Tibial nerve (tissue), 4 donors: ENCODE data around the gene ATG12. TPM values are rescaled to one million over a fixed set of nuclear protein-coding genes. Genes with fewer than 3 reads are reported as not detected.
A peak's percentile ranks its signal among the peaks of the same experiment; 100 is the strongest.
"Not testable (repeated sequence)": the region's sequence is repeated elsewhere in the genome, so short reads cannot be mapped to it uniquely, and the experiment has no call there.

Experiments used
- DNase-seq, 2 donors: peaks; one replicate each; pipeline ENCODE4 v3.0.0-alpha.2; 2019; ENCODE audit warnings: low spot score in 2 of 2
- H3K27ac ChIP-seq, 4 donors: fragments of 200-600 bp; sonication (generic) in 3 of 4; one replicate each; pipeline ENCODE4 v1.5.1; 2017 to 2019; ENCODE audit warnings: mild to moderate bottlenecking in 1 of 4
- H3K27me3 ChIP-seq, 2 donors: fragments of 200-600 bp; sonication (generic) in 1 of 2; one replicate each; pipeline versions ENCODE4 v1.5.1 to v1.6.0; 2017 to 2019
- H3K36me3 ChIP-seq, 3 donors: fragments of 200-600 bp; sonication (generic); one replicate each; pipeline ENCODE4 v1.5.1; 2018 to 2019
- H3K4me1 ChIP-seq, 4 donors: fragments of 200-600 bp; sonication (generic) in 3 of 4; one replicate each; pipeline ENCODE4 v1.5.1; 2017 to 2019
- H3K4me3 ChIP-seq, 4 donors: fragments of 200-600 bp; sonication (generic) in 3 of 4; one replicate each; pipeline ENCODE4 v1.5.1; 2017 to 2019; ENCODE audit warnings: mild to moderate bottlenecking in 1 of 4, moderate library complexity in 1 of 4
- H3K9me3 ChIP-seq, 4 donors: fragments of 200-600 bp; sonication (generic) in 3 of 4; one replicate each; pipeline ENCODE4 v1.5.1; 2017 to 2019
- EP300 ChIP-seq, 2 donors: sonication (generic); formaldehyde crosslinking; IDR thresholded peaks; one replicate each; pipeline ENCODE4 v1.6.1; 2017; ENCODE audit warnings: antibody characterized with exemption in 2 of 2, mild to moderate bottlenecking in 1 of 2
- POLR2A ChIP-seq, 2 donors: fragments of 450-650 bp; IDR thresholded peaks; one replicate each; pipeline ENCODE4 v1.6.1; 2017; ENCODE audit warnings: antibody characterized with exemption in 2 of 2, mild to moderate bottlenecking in 2 of 2, moderate library complexity in 2 of 2
- WGBS, 2 donors: methylation state at CpG; one replicate each; pipeline ENCODE4 v1.1.5; 2018; 5-methylcytosine and 5-hydroxymethylcytosine counted together
- total RNA-seq, 4 donors: library from RNA; depleted of rRNA; stranded (reverse); fragments of >200 nt; gene quantifications; one replicate each; pipeline ENCODE4 v1.1.0, GENCODE V29; 2016
- TF ChIP-seq, protein P1 (sequence below), 5 experiments: fragments of 200-600 bp in 3 of 5; fragments of 450-650 bp in 2 of 5; sonication (generic) in 3 of 5; IDR thresholded peaks; one replicate each; pipeline ENCODE4 v1.5.1; 2016 to 2019; ENCODE audit warnings: antibody characterized with exemption in 5 of 5, mild to moderate bottlenecking in 3 of 5, moderate library complexity in 2 of 5

The ATG12 gene
- total RNA-seq, 4 donors from 2014 or later = 36.0 to 68.1 (median 49.7) TPM

DNA sequence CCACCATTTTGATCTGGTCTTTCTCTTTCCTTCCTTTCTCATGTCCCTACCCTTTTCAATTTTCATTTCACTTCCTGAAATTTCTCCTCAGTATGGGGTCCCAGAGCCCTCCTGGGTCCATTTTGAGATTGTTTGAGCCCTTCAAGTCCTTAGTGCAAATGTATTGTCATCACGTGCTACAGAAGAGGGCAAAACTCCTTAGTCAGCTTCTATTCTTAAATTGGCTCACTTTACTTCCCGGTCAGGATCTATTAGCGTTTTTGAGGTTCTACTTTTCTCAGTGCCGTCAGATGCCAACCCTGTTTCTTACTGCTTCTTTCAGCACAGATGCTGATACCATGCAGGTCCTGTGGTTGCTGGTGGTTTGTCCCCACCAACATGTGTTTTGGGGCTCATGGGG lies 5.9 kb downstream of the ATG12 start:
- Histone ChIP-seq H3K4me3 (no peak overlapping the region), H3K4me1 (peaks cover 0 to 43% (median 20%) of the 10 kb centered on the region in 4 donors), H3K36me3 (peaks cover 0 to 49% (median 2%) of the 10 kb centered on the region in 3 donors), H3K27me3 (no peaks in the 10 kb centered on the region), H3K27ac (no peak overlapping the region), H3K9me3 (no peaks in the 10 kb centered on the region)
- TF ChIP-seq EP300 (IDR thresholded peaks at IDR 0.05) (no peak), POLR2A (IDR thresholded peaks at IDR 0.05) (no peak)
- TF ChIP-seq, protein P1, sequence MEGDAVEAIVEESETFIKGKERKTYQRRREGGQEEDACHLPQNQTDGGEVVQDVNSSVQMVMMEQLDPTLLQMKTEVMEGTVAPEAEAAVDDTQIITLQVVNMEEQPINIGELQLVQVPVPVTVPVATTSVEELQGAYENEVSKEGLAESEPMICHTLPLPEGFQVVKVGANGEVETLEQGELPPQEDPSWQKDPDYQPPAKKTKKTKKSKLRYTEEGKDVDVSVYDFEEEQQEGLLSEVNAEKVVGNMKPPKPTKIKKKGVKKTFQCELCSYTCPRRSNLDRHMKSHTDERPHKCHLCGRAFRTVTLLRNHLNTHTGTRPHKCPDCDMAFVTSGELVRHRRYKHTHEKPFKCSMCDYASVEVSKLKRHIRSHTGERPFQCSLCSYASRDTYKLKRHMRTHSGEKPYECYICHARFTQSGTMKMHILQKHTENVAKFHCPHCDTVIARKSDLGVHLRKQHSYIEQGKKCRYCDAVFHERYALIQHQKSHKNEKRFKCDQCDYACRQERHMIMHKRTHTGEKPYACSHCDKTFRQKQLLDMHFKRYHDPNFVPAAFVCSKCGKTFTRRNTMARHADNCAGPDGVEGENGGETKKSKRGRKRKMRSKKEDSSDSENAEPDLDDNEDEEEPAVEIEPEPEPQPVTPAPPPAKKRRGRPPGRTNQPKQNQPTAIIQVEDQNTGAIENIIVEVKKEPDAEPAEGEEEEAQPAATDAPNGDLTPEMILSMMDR (IDR thresholded peaks at IDR 0.05) = no peak
- DNase-seq = no peak
- WGBS, 2 donors = 77 to 90% methylated on average over 4 of the region's 4 CpGs

DNA sequence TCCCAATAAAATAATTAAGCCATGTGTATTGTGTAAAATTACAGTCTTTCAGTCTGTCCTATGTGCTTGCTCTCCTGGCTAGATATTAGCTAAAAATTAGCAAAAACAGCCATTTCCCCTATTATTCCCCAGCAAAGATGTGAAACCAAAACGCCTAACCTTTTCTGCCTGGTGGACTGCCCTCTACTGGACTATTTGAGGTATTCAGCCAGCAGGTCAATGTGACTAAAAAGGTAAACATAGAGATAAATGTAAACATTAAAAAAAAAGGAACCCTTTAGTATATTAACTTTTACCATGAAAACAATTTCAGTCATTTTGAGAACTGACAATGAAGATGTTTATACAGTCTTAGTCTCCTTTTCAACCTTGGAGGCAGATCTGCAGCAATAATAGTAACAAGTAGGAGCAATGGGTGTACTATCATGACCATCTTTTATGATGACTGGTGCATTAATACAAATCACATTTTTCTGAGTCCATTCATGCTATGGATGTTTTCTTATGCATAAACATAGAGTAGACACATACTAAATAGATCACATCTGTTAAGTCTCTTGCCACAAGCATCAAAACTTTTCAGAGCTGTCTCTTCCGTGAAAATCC lies 10.1 kb downstream of the ATG12 start:
- TF ChIP-seq, protein P1 (IDR thresholded peaks at IDR 0.05) = peak; percentile 59 to 69 (median 68)
- no peak for TF ChIP-seq EP300 (IDR thresholded peaks at IDR 0.05)
- Histone ChIP-seq H3K27ac (no peak overlapping the region), H3K36me3 (peaks cover 0 to 80% (median under 1%) of the 10 kb centered on the region in 3 donors), H3K27me3 (no peaks in the 10 kb centered on the region), H3K4me1 (peaks cover 0 to under 1% (median 0%) of the 10 kb centered on the region in 4 donors), H3K4me3 (no peak overlapping the region), H3K9me3 (no peaks in the 10 kb centered on the region)
- no peak for DNase-seq
- WGBS, 2 donors = 48 to 52% methylated on average over 2 of the region's 2 CpGs

DNA sequence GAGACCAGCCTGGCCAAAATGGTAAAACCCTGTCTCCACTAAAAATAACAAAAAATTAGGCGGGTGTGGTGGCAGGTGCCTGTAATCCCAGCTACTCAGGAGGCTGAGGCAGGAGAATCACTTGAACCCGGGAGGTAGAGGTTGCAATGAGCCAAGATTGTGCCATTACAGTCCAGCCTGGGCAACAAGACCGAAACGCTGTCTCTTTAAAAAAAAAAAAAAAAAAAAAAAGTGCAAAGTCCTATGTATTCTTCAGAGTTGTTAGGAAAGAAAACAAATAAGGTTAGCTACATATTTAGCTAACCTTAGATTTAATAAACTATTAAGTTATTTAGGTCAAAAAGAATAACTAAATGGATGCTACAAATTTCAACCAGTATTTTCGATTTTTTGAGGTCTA lies 11.5 kb downstream of the ATG12 start:
- Histone ChIP-seq H3K27ac (no peak overlapping the region), H3K4me1 (no peaks in the 10 kb centered on the region), H3K27me3 (no peaks in the 10 kb centered on the region), H3K9me3 (peaks cover 0 to under 1% (median 0%) of the 10 kb centered on the region in 4 donors), H3K36me3 (peaks cover 0 to 67% (median 0%) of the 10 kb centered on the region in 3 donors), H3K4me3 (no peak overlapping the region)
- DNase-seq = no peak
- TF ChIP-seq EP300 (IDR thresholded peaks at IDR 0.05) (no peak), POLR2A (IDR thresholded peaks at IDR 0.05) (no peak)
- TF ChIP-seq, protein P1 (IDR thresholded peaks at IDR 0.05) = no peak
- WGBS, 2 donors = 92 to 95% methylated on average over 5 of the region's 5 CpGs

DNA sequence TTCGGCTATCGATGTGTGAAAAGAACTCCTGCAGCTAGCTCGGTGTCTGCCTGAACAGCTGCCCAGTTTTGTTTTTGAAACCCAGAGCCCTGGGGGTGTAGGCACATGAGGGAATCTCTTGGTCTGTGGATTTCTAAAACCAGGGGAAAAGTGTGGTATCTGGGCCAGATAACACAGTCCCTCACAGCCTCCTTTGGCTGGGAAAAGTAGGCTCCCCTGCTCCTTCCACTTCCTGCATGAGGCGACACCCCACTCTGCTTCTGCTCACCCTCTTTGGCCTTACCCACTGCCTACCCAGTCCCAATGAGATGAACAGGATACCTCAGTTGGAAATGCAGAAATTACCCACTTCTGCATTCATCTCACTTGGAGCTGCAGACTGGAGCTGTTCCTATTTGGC lies 15.4 kb downstream of the ATG12 start:
- H3K4me1 ChIP-seq = no peaks in the 10 kb centered on the region
- no peak overlapping the region for H3K4me3 ChIP-seq
- H3K27ac ChIP-seq = no peak overlapping the region
- TF ChIP-seq POLR2A (IDR thresholded peaks at IDR 0.05) (no peak), EP300 (IDR thresholded peaks at IDR 0.05) (no peak)
- TF ChIP-seq, protein P1 (IDR thresholded peaks at IDR 0.05) = no peak
- H3K9me3 ChIP-seq = peaks cover 0 to 10% (median 0%) of the 10 kb centered on the region in 4 donors
- peaks cover 0 to 46% (median 0%) of the 10 kb centered on the region in 3 donors for H3K36me3 ChIP-seq
- H3K27me3 ChIP-seq = no peaks in the 10 kb centered on the region
- WGBS, 2 donors = 97 to 98% methylated on average over 4 of the region's 4 CpGs
- no peak for DNase-seq

DNA sequence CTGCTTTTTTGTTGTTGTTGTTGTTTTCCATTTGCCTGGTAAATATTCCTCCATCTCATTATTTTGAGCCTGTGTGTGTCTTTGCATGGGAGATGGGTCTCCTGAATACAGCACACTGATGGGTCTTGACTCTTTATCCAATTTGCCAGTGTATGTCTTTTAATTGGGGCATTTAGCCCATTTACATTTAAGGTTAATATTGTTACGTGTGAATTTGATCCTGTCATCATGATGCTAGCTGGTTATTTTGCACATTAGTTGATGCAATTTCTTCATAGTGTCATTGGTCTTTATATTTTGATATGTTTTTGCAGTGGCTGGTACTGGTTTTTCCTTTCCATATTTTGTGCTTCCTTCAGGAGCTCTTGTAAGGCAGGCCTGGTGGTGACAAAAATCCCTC lies 16.4 kb downstream of the ATG12 start:
- Histone ChIP-seq H3K9me3 (peaks cover 0 to 10% (median 0%) of the 10 kb centered on the region in 4 donors), H3K36me3 (peaks cover 0 to 37% (median 0%) of the 10 kb centered on the region in 3 donors)
- H3K4me3 ChIP-seq, DNase-seq, H3K27ac ChIP-seq, H3K4me1 ChIP-seq, H3K27me3 ChIP-seq: not testable (repeated sequence)
- 96 to 100% methylated on average over 1 of the region's 1 CpG for WGBS, 2 donors
